GM12874 (cell line): ENCODE data around the gene SYMPK.

Source experiments
- CTCF ChIP-seq: IDR thresholded peaks from 2 replicates; pipeline ENCODE4 v1.5.1; 2011; ENCODE audit warnings: low read depth, mild to moderate bottlenecking, control low read depth, low read length, moderate library complexity; ENCODE audit not compliant: insufficient read depth

SYMPK gene

DNA sequence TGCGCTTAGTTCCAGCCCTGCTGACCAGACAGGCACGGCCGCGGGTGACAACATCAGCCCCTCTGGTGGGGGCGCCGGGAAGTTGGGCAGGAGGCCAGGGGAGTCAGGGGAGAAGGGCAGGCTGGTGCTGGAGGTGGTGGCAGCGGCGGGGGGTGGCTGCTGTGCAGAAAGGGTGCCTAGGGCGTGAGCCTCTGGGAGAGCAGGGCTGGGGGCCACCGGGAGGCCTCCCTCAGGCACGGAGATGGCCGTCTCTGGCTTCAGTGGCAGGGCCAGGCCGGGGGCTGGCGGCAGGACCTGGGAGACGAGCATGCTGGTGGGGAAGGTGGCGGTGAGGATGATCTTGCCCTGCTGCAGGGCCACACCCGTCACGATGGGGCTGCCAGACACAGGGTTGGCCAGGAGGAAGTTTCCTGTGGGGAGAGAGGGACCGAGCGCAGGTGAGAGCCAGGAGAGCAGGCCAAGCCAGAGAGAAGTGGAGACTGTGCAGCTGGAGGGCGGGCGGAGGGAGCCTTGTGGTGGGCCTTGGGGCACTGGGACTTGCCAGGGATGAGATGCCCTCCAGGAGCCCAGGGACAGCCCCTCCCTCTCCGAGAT is 97.1 kb downstream of the SYMPK start:
- no peak for TF ChIP-seq CTCF
